Stimulated activated CD4-positive, alpha-beta T cell treated with anti-CD3 and anti-CD28 coated beads, Interleukin-15, amount 100 ng/mL, for 48 hours (primary cell): Measurements from ENCODE around the gene RPL28.
"Not testable (repeated sequence)": the region's sequence is repeated elsewhere in the genome, so short reads cannot be mapped to it uniquely, and the experiment has no call there.

Experiments
- DNase-seq, 2 donors: peaks; one replicate each; pipeline ENCODE4 v3.0.0-alpha.2; 2020; ENCODE audit warnings: low read depth in 2 of 2

The RPL28 gene

GRCh38 chr19:55448175-55448490 is 62.4 kb downstream of the RPL28 start:
- not testable (repeated sequence) for DNase-seq

DNA sequence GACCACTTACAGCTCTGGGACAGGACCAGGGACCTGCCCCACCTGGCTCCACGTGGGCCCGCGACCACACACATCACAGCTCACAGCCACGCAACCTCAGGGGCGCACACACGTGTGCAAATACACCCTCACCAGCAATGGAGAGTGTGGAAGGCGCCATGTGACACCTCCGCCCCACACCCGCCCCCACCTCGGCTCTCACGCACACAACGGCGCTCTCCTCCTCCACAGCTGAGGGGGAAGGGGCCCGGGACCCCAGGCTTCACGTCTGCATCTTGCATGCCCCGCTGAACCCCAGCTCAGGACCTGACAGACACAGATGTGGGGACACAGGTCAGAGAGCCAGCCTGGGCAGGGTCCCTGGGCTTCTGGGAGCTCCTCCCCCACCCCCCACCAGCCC is 63.7 kb downstream of the RPL28 start:
- DNase-seq, result no peak

GRCh38 chr19:55451163-55451964 is 65.6 kb downstream of the RPL28 start:
- DNase-seq, result no peak

DNA sequence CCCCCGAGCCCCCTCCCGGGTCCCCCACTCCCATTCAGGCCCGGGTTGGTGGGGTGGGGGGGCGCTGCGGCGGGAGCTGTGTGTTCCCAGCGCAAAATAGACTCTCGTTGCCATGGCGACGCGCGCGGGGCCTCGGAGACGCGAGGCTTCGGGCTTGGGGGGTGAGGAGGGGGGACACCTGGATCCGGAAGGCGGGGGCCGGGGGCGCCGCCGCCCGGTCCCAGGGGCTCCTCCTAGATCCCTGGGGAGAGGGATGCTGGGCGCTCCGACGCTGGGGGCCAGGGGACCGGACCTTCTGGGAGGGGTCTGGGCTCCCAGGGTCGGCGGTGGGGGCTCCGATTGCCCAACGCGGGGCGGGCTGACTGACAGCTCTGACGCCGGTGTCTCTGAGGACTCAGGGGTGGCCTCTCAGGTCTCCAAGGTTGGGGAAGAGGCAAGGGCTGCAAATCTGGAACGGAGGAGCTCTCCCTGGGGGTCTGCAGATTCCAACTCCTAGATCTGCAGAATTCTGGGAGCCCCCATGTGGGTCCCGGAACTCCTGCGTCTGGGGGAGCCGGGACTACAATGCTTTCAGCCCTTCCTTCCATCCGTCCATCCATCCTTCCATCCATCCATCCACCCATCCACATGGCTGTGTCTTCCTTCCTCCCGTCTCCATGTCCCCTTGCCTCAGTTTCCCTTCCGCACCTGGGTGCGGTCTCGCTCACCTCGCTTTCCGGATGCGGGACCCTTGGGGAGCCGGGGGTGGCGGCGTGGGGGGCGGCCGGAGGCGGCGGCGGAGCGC is 66.4 kb downstream of the RPL28 start:
- no peak for DNase-seq
